Lower leg skin (tissue), 4 donors: ENCODE measurements around the gene GPR37L1. TPM values are rescaled to one million over a fixed set of nuclear protein-coding genes. Genes with fewer than 3 reads are reported as not detected.

Source experiments
- DNase-seq, 2 donors: peaks; one replicate each; pipeline ENCODE4 v3.0.0-alpha.2; 2019; ENCODE audit warnings: low spot score in 2 of 2
- H3K4me3 ChIP-seq: fragments of 200-600 bp; sonication (generic); 2 replicates; pipeline ENCODE4 v1.5.1; 2017; ENCODE audit warnings: mild to moderate bottlenecking, low read depth; ENCODE audit not compliant: poor library complexity, severe bottlenecking
- POLR2A ChIP-seq, 2 donors: fragments of 450-650 bp; IDR thresholded peaks; one replicate each; pipeline ENCODE4 v1.6.1; 2016 to 2017; ENCODE audit warnings: antibody characterized with exemption in 2 of 2, mild to moderate bottlenecking in 1 of 2, moderate library complexity in 1 of 2
- WGBS, 2 donors: methylation state at CpG; one replicate each; pipeline ENCODE4 v1.1.5; 2018; 5-methylcytosine and 5-hydroxymethylcytosine counted together
- intact Hi-C: fragments of 100-400 bp; cut with DNase I; formaldehyde crosslinking; loops from one replicate; pipeline ENCODE4 v1.15.0; 2023; ENCODE audit warnings: low total_unique reads
- total RNA-seq, 4 donors: library from RNA; depleted of rRNA; stranded (reverse); fragments of >200 nt; gene quantifications; one replicate each; pipeline ENCODE4 v1.1.0, GENCODE V29; 2016
- TF ChIP-seq, protein P1 (sequence below), 3 donors: fragments of 450-650 bp; IDR thresholded peaks; one replicate each; pipeline ENCODE4 v1.5.1; 2016; ENCODE audit warnings: antibody characterized with exemption in 3 of 3, mild to moderate bottlenecking in 3 of 3, moderate library complexity in 2 of 3

GPR37L1 gene, protein sequence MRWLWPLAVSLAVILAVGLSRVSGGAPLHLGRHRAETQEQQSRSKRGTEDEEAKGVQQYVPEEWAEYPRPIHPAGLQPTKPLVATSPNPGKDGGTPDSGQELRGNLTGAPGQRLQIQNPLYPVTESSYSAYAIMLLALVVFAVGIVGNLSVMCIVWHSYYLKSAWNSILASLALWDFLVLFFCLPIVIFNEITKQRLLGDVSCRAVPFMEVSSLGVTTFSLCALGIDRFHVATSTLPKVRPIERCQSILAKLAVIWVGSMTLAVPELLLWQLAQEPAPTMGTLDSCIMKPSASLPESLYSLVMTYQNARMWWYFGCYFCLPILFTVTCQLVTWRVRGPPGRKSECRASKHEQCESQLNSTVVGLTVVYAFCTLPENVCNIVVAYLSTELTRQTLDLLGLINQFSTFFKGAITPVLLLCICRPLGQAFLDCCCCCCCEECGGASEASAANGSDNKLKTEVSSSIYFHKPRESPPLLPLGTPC
- under 1 TPM in 2 of 4 donors, not detected in 2; 0.02 to 0.06 TPM for total RNA-seq

DNA sequence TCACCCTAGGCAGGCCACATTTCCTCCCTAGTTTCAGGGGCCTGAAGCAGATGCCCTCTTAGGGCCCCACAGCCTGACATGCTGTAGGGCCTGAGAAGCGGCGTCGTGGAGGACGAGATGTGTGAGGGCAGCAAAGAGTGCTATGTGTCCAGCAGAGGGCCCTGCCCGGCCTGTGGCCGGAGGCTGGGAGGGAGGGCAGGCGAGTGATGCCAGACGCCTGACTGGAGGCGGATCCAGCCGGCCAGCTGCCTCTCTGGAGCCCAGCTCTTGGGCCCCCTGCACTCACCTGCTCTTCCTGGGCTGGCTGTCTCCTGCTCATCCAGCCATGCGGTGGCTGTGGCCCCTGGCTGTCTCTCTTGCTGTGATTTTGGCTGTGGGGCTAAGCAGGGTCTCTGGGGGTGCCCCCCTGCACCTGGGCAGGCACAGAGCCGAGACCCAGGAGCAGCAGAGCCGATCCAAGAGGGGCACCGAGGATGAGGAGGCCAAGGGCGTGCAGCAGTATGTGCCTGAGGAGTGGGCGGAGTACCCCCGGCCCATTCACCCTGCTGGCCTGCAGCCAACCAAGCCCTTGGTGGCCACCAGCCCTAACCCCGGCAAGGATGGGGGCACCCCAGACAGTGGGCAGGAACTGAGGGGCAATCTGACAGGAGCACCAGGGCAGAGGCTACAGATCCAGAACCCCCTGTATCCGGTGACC is at the start of gene GPR37L1:
Gene GPR37L1, plus strand, starts transcription at position 279 of the 697 bp plus-strand sequence. Its CDS starts 47 bp downstream, at position 326.
- H3K4me3 ChIP-seq, result no peak within 1 kb of the TSS
- TF ChIP-seq POLR2A (IDR thresholded peaks at IDR 0.05), result no peak
- TF ChIP-seq, protein P1, sequence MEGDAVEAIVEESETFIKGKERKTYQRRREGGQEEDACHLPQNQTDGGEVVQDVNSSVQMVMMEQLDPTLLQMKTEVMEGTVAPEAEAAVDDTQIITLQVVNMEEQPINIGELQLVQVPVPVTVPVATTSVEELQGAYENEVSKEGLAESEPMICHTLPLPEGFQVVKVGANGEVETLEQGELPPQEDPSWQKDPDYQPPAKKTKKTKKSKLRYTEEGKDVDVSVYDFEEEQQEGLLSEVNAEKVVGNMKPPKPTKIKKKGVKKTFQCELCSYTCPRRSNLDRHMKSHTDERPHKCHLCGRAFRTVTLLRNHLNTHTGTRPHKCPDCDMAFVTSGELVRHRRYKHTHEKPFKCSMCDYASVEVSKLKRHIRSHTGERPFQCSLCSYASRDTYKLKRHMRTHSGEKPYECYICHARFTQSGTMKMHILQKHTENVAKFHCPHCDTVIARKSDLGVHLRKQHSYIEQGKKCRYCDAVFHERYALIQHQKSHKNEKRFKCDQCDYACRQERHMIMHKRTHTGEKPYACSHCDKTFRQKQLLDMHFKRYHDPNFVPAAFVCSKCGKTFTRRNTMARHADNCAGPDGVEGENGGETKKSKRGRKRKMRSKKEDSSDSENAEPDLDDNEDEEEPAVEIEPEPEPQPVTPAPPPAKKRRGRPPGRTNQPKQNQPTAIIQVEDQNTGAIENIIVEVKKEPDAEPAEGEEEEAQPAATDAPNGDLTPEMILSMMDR (IDR thresholded peaks at IDR 0.05), result no peak
- DNase-seq, result no peak
- intact Hi-C loops, result no loop called here
- 66 to 74% methylated on average over 18 to 19 of the region's 19 CpGs for whole genome bisulfite sequencing, 2 donors

DNA sequence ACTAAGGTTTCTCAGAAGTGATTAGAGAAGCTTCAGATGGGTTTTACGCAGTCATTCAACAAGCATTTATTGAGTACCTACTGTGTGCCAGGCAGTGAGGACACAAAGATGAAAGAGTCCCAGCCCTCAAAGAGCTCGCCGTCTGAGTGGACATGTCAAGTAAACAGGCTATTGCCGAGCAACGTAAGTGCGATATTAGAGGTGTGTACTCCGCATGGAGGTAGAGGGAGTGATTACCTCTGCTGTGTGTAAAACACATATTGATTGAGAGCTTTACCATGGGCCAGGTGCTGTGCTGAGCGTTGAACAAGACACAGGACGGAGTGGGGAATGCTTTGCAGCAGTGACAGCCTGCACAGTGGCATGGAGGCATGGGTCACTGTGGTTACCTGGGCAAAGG is 49.5 kb upstream of the GPR37L1 start:
- TF ChIP-seq, protein P1 (IDR thresholded peaks at IDR 0.05), result no peak
- TF ChIP-seq POLR2A (IDR thresholded peaks at IDR 0.05), result no peak
- DNase-seq, result no peak
- WGBS, 2 donors, result 94 to 95% methylated on average over 9 of the region's 9 CpGs
- intact Hi-C loops, result no loop called here
- H3K4me3 ChIP-seq, result no peak overlapping the region

DNA sequence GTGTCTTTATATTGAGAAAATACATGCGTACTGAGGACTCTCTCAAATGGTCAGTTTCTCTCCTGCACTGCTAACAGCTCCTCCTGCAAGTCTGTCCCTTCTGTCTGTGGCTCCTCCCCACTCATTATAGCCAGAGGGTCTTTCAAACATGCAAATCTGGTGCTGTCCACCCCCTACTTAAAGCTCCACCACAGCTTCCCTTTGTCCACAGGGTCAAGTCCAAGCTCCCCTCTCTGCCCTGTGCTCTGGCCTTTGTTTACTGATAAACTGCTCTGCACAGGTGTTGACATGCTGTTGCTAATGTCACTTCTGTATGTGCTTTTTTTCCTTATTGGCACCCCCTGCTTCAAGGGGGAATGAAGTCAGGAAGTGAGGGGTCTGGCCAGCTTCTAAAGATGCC is 47.7 kb upstream of the GPR37L1 start:
- intact Hi-C loops, result no loop called here
- no peak for DNase-seq
- WGBS, 2 donors, result 94 to 100% methylated on average over 1 of the region's 1 CpG
- TF ChIP-seq, protein P1 (IDR thresholded peaks at IDR 0.05), result no peak
- no peak for TF ChIP-seq POLR2A (IDR thresholded peaks at IDR 0.05)
- H3K4me3 ChIP-seq, result no peak overlapping the region

DNA sequence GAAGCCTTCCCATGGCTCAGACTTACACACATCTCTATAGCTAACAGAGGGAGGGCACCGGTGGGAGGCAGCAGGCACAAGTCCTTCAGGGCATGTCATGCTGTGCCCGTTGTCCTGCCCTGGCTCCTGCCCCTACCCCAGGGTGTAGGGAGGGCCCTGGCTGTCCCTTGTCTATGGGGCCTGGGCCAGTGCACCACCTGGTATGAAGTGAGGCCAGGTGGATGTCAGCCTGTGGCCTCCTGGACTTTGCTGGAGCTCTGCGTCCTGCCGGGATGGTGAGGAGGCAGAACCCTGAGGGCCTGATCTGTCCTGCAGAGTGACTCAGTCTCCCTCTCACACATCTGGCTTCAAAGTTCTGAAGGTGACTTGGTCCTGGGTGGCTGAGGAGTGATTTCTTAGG is 47.3 kb upstream of the GPR37L1 start:
- no peak overlapping the region for H3K4me3 ChIP-seq
- intact Hi-C loops, result no loop called here
- WGBS, 2 donors, result 79 to 82% methylated on average over 4 of the region's 4 CpGs
- TF ChIP-seq POLR2A (IDR thresholded peaks at IDR 0.05), result no peak
- TF ChIP-seq, protein P1 (IDR thresholded peaks at IDR 0.05), result no peak
- DNase-seq, result no peak

DNA sequence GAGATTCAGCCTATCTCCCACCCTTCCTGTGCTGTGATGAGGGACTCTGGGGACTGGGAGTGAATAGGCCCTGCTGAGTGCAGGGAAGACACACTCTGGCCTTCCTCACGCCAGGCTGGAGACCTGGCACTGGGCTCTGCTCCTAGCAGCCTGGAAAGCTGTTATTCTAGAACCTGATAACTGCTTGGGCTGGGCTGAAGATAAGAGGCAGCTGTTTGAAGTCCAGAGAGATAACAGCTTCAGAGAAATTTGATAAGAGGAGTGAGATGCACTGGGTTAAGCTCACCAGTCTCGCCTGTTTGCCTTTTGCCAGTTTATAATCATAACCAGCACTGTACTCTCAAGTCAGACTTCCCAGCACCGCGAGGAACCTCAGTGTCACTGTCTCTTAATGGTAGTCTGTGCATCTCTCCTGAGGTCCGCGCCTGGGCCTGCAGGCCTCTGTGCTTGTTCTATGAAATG is 46.6 kb upstream of the GPR37L1 start:
- intact Hi-C loops, result no loop called here
- TF ChIP-seq, protein P1 (IDR thresholded peaks at IDR 0.05), result no peak
- no peak for TF ChIP-seq POLR2A (IDR thresholded peaks at IDR 0.05)
- 72 to 89% methylated on average over 6 of the region's 6 CpGs for WGBS, 2 donors
- H3K4me3 ChIP-seq, result no peak overlapping the region
- DNase-seq, result no peak
